Nephron (organoid): ENCODE results near the gene EHBP1L1.
"Not testable (repeated sequence)": the region's sequence is repeated elsewhere in the genome, so short reads cannot be mapped to it uniquely, and the experiment has no call there.

Source experiments
- H3K27ac Mint-ChIP-seq, 3 experiments: 2 replicates each; pipeline ENCODE4 v1.8.0; 2020; ENCODE audit warnings: mixed read lengths in 3 of 3, mild to moderate bottlenecking in 2 of 3, moderate library complexity in 1 of 3
- H3K27me3 Mint-ChIP-seq: 2 replicates; pipeline ENCODE4 v1.8.0; 2021; ENCODE audit warnings: low read depth, mild to moderate bottlenecking, moderate library complexity, mixed read lengths
- H3K36me3 Mint-ChIP-seq: 2 replicates; pipeline ENCODE4 v1.8.0; 2020; ENCODE audit warnings: low read depth, mixed read lengths
- H3K4me1 Mint-ChIP-seq: 2 replicates; pipeline ENCODE4 v1.8.0; 2020; ENCODE audit warnings: mixed read lengths
- H3K4me3 Mint-ChIP-seq, 3 experiments: 2 replicates each; pipeline ENCODE4 v1.8.0; 2020; ENCODE audit warnings: mild to moderate bottlenecking in 3 of 3, mixed read lengths in 3 of 3, moderate library complexity in 2 of 3
- H3K9me3 Mint-ChIP-seq: 2 replicates; pipeline ENCODE4 v1.8.0; 2020; ENCODE audit warnings: mixed read lengths
- TF ChIP-seq, protein P1 (sequence below), 3 experiments: fragments of 200-600 bp; sonication (generic); IDR thresholded peaks; one replicate each; pipeline ENCODE4 v1.5.0; 2021; ENCODE audit warnings: antibody characterized with exemption in 3 of 3; ENCODE audit not compliant: unreplicated experiment in 3 of 3

Gene EHBP1L1

GRCh38 chr11:65634440-65634839 is 58.6 kb downstream of the EHBP1L1 start:
- Mint-ChIP-seq H3K9me3 (no peaks in the 10 kb centered on the region), H3K27ac (no peak overlapping the region)

DNA sequence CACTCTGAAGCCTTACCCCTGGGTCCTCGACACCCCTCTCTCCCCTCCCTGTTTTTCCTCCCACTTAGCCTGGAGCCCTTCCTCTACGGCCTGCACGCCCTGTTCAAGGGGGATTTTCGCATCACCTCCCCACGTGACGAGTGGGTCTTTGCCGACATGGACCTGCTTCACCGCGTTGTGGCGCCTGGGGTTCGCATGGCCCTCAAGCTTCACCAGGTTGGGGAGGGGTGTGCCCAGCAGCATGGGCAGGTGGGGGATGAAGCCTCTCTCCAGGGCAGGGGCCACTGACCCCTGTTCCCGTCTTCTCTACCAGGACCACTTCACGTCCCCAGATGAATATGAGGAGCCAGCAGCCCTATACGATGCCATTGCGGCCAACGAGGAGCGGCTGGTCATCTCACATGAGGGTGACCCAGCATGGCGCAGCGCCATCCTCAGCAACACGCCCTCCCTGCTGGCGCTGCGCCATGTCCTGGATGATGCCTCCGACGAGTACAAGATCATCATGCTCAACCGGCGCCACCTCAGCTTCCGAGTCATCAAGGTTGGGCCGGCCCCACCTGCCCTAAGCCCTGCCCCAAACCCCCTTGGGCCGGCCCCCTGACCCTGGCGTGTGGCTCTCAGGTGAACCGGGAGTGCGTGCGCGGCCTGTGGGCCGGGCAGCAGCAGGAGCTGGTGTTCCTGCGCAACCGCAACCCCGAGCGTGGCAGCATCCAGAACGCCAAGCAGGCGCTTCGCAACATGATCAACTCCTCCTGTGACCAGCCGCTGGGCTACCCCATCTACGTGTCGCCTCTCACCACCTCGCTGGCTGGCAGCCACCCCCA is 59.3 kb downstream of the EHBP1L1 start:
- H3K27ac Mint-ChIP-seq = no peak overlapping the region
- no peak overlapping the region for H3K4me3 Mint-ChIP-seq
- H3K9me3 Mint-ChIP-seq = no peaks in the 10 kb centered on the region
- peaks cover 12% of the 10 kb centered on the region for H3K36me3 Mint-ChIP-seq
- H3K4me1 Mint-ChIP-seq = peaks cover 5% of the 10 kb centered on the region
- TF ChIP-seq, protein P1, sequence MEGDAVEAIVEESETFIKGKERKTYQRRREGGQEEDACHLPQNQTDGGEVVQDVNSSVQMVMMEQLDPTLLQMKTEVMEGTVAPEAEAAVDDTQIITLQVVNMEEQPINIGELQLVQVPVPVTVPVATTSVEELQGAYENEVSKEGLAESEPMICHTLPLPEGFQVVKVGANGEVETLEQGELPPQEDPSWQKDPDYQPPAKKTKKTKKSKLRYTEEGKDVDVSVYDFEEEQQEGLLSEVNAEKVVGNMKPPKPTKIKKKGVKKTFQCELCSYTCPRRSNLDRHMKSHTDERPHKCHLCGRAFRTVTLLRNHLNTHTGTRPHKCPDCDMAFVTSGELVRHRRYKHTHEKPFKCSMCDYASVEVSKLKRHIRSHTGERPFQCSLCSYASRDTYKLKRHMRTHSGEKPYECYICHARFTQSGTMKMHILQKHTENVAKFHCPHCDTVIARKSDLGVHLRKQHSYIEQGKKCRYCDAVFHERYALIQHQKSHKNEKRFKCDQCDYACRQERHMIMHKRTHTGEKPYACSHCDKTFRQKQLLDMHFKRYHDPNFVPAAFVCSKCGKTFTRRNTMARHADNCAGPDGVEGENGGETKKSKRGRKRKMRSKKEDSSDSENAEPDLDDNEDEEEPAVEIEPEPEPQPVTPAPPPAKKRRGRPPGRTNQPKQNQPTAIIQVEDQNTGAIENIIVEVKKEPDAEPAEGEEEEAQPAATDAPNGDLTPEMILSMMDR (IDR thresholded peaks at IDR 0.05; ENCODE audit: unreplicated experiment in 3 of 3) = no peak
- H3K27me3 Mint-ChIP-seq = no peaks in the 10 kb centered on the region

More at GRCh38 chr11:65634440-65634839, 58.6 kb downstream of the EHBP1L1 start:
- Mint-ChIP-seq H3K36me3 (peaks cover 12% of the 10 kb centered on the region), H3K4me3 (no peak overlapping the region), H3K27me3 (no peaks in the 10 kb centered on the region), H3K4me1 (peaks cover 5% of the 10 kb centered on the region)
- TF ChIP-seq, protein P1 (IDR thresholded peaks at IDR 0.05; ENCODE audit: unreplicated experiment in 3 of 3) = no peak

- Mint-ChIP-seq H3K4me1 (peaks cover 5% of the 10 kb centered on the region), H3K36me3 (peaks cover 12% of the 10 kb centered on the region), H3K27ac (no peak overlapping the region), H3K4me3 (peak overlapping the region; percentile 38 to 55 (median 42)), H3K27me3 (no peaks in the 10 kb centered on the region), H3K9me3 (no peaks in the 10 kb centered on the region)
- TF ChIP-seq, protein P1 (IDR thresholded peaks at IDR 0.05; ENCODE audit: unreplicated experiment in 3 of 3) = no peak
Measured at GRCh38 chr11:65636108-65637031, 60.5 kb downstream of the EHBP1L1 start.

- H3K4me3 Mint-ChIP-seq = peak overlapping the region; percentile 72 to 91 (median 77)
- peaks cover 5% of the 10 kb centered on the region for H3K4me1 Mint-ChIP-seq
- H3K36me3 Mint-ChIP-seq = peaks cover 8% of the 10 kb centered on the region
- no peaks in the 10 kb centered on the region for H3K27me3 Mint-ChIP-seq
- peak overlapping the region in 1 of 3 experiments; percentile 55 for H3K27ac Mint-ChIP-seq
- TF ChIP-seq, protein P1 (IDR thresholded peaks at IDR 0.05; ENCODE audit: unreplicated experiment in 3 of 3) = no peak
- H3K9me3 Mint-ChIP-seq = no peaks in the 10 kb centered on the region
Measured at GRCh38 chr11:65637032-65637557, 61.2 kb downstream of the EHBP1L1 start.

DNA sequence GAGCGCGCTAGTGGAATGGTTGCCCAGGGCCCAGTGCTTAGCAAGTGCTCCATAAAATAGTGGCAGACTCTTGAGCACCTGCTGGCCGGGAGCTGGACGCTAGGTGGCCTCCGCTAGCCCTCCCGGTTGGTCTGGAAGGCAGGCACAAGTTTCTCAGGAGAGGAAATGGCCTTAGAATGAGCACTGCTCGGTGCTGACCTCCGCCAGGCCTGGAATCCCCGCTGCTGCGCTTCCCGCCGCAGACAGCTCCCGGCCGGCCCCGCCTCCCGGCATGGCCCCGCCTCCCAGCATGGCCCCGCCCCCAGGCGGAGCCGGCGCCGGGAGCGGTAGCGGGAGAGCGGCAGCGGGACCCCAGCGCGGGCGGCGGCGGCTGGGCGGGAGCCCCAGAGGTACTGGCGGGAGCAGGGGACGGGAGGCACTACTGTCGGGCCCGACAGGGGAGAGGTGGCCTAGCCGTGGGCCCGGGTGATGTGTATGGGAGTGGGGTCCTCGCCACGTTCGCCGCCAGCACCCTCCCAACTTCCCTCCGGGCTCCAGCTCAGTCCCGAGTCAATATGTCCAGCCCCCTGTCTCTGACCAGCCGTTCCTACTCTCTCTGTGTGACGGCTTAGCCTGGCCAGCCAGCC is 62.1 kb downstream of the EHBP1L1 start, which contains the start of gene SIPA1:
Gene SIPA1, plus strand, starts transcription at position 308 of the 626 bp plus-strand sequence. CDS start 2,821 bp downstream, outside the sequence.
- TF ChIP-seq, protein P1 (IDR thresholded peaks at IDR 0.05; ENCODE audit: unreplicated experiment in 3 of 3) = peak in 2 of 3 experiments; percentile 36 to 46
- peaks cover 8% of the 10 kb centered on the region for H3K36me3 Mint-ChIP-seq
- H3K27me3 Mint-ChIP-seq = no peaks in the 10 kb centered on the region
- no peaks in the 10 kb centered on the region for H3K9me3 Mint-ChIP-seq
- H3K4me1 Mint-ChIP-seq = peaks cover 5% of the 10 kb centered on the region
- peak within 1 kb of the TSS; percentile 70 to 85 (median 72) for H3K27ac Mint-ChIP-seq
- peak within 1 kb of the TSS; percentile 83 to 91 (median 86) for H3K4me3 Mint-ChIP-seq

DNA sequence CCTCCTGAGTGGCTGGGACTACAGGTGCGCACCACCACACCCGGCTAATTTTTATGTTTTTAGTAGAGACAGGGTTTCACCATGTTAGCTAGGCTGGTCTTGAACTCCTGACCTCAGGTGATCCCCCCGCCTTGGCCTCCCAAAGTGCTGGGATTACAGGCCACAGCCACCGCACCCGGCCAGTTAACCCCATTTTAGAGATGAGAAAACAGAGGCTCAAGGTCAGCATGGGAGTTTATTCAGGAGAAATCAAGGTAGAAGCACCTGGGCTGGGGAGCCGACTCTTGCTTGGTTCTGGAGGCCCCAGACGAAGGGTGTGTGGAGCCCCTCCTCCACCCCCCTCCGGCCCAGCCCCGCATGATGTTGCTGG is 63.4 kb downstream of the EHBP1L1 start:
- H3K9me3 Mint-ChIP-seq, H3K27me3 Mint-ChIP-seq, H3K36me3 Mint-ChIP-seq: not testable (repeated sequence)
- Mint-ChIP-seq H3K4me3 (peak overlapping the region; percentile 83 to 91 (median 86)), H3K27ac (peak overlapping the region in 2 of 3 experiments; percentile 70 to 72), H3K4me1 (peaks cover 14% of the 10 kb centered on the region)
